B cell (primary cell): Measurements from ENCODE around the gene POP5. TPM values are rescaled to one million over a fixed set of nuclear protein-coding genes. Genes with fewer than 3 reads are reported as not detected.

ENCODE experiments used
- ATAC-seq: fragments of 200-7000 bp; cut with Tn5 transposase; one replicate; pipeline ENCODE4 v1.10.0; 2021; ENCODE audit warnings: low read depth, mild to moderate bottlenecking, moderate number of reproducible peaks, moderate library complexity
- CTCF ChIA-PET: fragments of 350-600 bp; sonication (Branson Sonifier 250); formaldehyde crosslinking; loops from one replicate; lab custom pipeline; 2021; ENCODE audit warnings: antibody characterized with exemption, inconsistent platforms; lab: Charles Lee
- POLR2A ChIA-PET: fragments of 350-600 bp; sonication (Branson Sonifier 250); formaldehyde crosslinking; loops from one replicate; lab custom pipeline; 2021; ENCODE audit warnings: antibody characterized with exemption; lab: Charles Lee
- DNase-seq: peaks from one replicate; pipeline ENCODE4 v3.0.0; 2013
- H2AFZ ChIP-seq: 2 replicates; pipeline ENCODE4 v1.6.1; 2012; ENCODE audit warnings: mild to moderate bottlenecking, low read depth, low read length; ENCODE audit not compliant: insufficient read depth, poor library complexity, severe bottlenecking
- H3K27ac ChIP-seq, 2 donors: 1 replicate in 1 of 2; 2 replicates in 1 of 2; pipeline ENCODE4 v1.5.1; 2012 to 2013; ENCODE audit warnings: low read length in 2 of 2, mild to moderate bottlenecking in 2 of 2, moderate library complexity in 1 of 2
- H3K27me3 ChIP-seq, 4 experiments: fragments of 200-600 bp in 1 of 4; sonication (generic) in 1 of 4; replicated peaks in 1 of 4; 1 replicate in 2 of 4; 2 replicates in 2 of 4; pipeline versions ENCODE4 v1.6.1 to v1.7.0; 2013 to 2016; ENCODE audit warnings: low read length in 3 of 4, mild to moderate bottlenecking in 2 of 4, mixed read lengths in 1 of 4, moderate library complexity in 1 of 4; ENCODE audit not compliant: insufficient read depth in 4 of 4, control insufficient read depth in 3 of 4; ENCODE audit errors: control extremely low read depth in 1 of 4
- H3K36me3 ChIP-seq, 2 experiments: replicated peaks in 1 of 2; 1 replicate in 1 of 2; 2 replicates in 1 of 2; pipeline versions ENCODE4 v1.6.1 to v1.7.1; 2013; ENCODE audit warnings: low read length in 1 of 2; ENCODE audit not compliant: insufficient read depth in 2 of 2, control insufficient read depth in 1 of 2; ENCODE audit errors: control extremely low read depth in 1 of 2, extremely low read depth in 1 of 2
- H3K4me1 ChIP-seq, 2 donors: fragments of 200-600 bp in 1 of 2; sonication (generic) in 1 of 2; 1 replicate in 1 of 2; 2 replicates in 1 of 2; pipeline versions ENCODE4 v1.5.1 to v1.6.1; 2013 to 2017; ENCODE audit warnings: low read length in 2 of 2; ENCODE audit not compliant: control insufficient read depth in 2 of 2, insufficient read depth in 2 of 2
- H3K4me2 ChIP-seq: replicated peaks from 2 replicates; pipeline ENCODE3; 2012; ENCODE audit warnings: mild to moderate bottlenecking, low read depth, low read length; ENCODE audit not compliant: poor library complexity, severe bottlenecking
- H3K4me3 ChIP-seq, 5 experiments: fragments of 200-600 bp in 1 of 5; sonication (generic) in 1 of 5; 1 replicate in 3 of 5; 2 replicates in 2 of 5; pipeline versions ENCODE4 v1.5.1 to v1.7.0; 2011 to 2016; ENCODE audit warnings: low read length in 4 of 5, mild to moderate bottlenecking in 4 of 5, low read depth in 2 of 5, control low read depth in 1 of 5, moderate library complexity in 1 of 5; ENCODE audit not compliant: insufficient read depth in 1 of 5; ENCODE audit errors: control extremely low read depth in 1 of 5, extremely low read depth in 1 of 5
- H3K79me2 ChIP-seq: fragments of 200-600 bp; sonication (generic); one replicate; pipeline ENCODE4 v1.6.0; 2016; ENCODE audit warnings: low read length; ENCODE audit not compliant: control insufficient read depth, insufficient read depth
- H3K9ac ChIP-seq: fragments of 200-600 bp; sonication (generic); 2 replicates; pipeline ENCODE4 v1.6.1; 2017; ENCODE audit warnings: mild to moderate bottlenecking, low read length, moderate library complexity
- H3K9me3 ChIP-seq, 3 donors: one replicate each; pipeline versions ENCODE4 v1.6.1 to v1.7.1; 2013; ENCODE audit warnings: low read length in 2 of 3; ENCODE audit not compliant: control insufficient read depth in 2 of 3, insufficient read depth in 1 of 3; ENCODE audit errors: control extremely low read depth in 1 of 3
- H4K20me1 ChIP-seq: 2 replicates; pipeline ENCODE4 v1.6.0; 2012; ENCODE audit warnings: mild to moderate bottlenecking, low read length; ENCODE audit not compliant: insufficient read depth, control insufficient read depth, poor library complexity, severe bottlenecking
- H3K27ac Mint-ChIP-seq: one replicate; pipeline ENCODE4 v1.8.0; 2021; ENCODE audit warnings: mixed read lengths
- H3K27me3 Mint-ChIP-seq: one replicate; pipeline ENCODE4 v1.8.0; 2021; ENCODE audit warnings: mixed read lengths
- H3K4me1 Mint-ChIP-seq: one replicate; pipeline ENCODE4 v1.8.0; 2021; ENCODE audit warnings: mixed read lengths
- H3K4me3 Mint-ChIP-seq: one replicate; pipeline ENCODE4 v1.8.0; 2021; ENCODE audit warnings: mixed read lengths
- H3K9me3 Mint-ChIP-seq: one replicate; pipeline ENCODE4 v1.8.0; 2022; ENCODE audit warnings: mixed read lengths; ENCODE audit not compliant: insufficient read depth
- EZH2 ChIP-seq: IDR thresholded peaks from 2 replicates; pipeline ENCODE4 v1.6.1; 2012; ENCODE audit warnings: borderline replicate concordance, low read depth, mild to moderate bottlenecking, moderate library complexity, low read length; ENCODE audit not compliant: insufficient read depth, poor library complexity, severe bottlenecking
- whole genome bisulfite sequencing: methylation state at CpG from one replicate; pipeline ENCODE4 v1.1.5; 2013; ENCODE audit warnings: missing lambda C conversion rate; ENCODE audit not compliant: insufficient coverage; 5-methylcytosine and 5-hydroxymethylcytosine counted together
- intact Hi-C: fragments of 100-400 bp; cut with micrococcal nuclease; formaldehyde crosslinking; loops from one replicate; pipeline ENCODE4 v1.10.0; 2022
- polyA plus RNA-seq: library from polyadenylated mRNA; depleted of rRNA; stranded (reverse); fragments of >200 nt; gene quantifications from 2 replicates; pipeline ENCODE4 v1.2.3, GENCODE V29; 2012
- total RNA-seq, 2 donors: library from RNA; stranded (reverse); fragments of 120-200 nt in 1 of 2; gene quantifications; 1 replicate in 1 of 2; 2 replicates in 1 of 2; pipeline versions ENCODE4 v1.2.3 to v1.2.4, GENCODE V29; 2013 to 2022
- TF ChIP-seq, protein P1 (sequence below): fragments of 200-600 bp; IDR thresholded peaks from one replicate; pipeline ENCODE4 v1.8.0; 2022; ENCODE audit warnings: antibody characterized with exemption, mild to moderate bottlenecking

POP5 gene
- total and polyA plus RNA-seq, 2 donors (not counting 1 experiment from before 2014, with no cell fraction given) = 60.6 to 107 TPM

DNA sequence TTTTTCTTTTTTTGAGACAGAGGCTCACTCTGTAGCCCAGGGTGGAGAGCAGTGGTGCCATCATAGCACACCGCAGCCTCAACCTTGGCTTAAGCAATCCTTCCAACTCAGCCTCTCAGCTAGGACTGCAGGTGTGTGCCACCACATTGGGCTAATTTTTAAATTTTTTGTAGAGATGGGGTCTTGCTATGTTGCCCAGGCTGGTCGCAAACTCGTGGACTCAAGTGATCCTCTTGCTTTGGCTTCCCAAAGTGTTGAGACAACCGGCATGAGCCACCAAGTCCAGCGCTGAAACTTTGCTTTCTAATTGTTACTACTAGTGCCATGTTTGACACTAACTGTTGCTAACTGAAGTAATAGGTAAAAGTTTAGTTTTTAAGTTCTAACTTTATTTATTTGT lies 39.0 kb downstream of the POP5 start:
- Histone ChIP-seq H3K9me3 (no peaks in the 10 kb centered on the region), H3K27me3 (no peaks in the 10 kb centered on the region), H3K27ac (no peak overlapping the region), H4K20me1 (peaks cover 96% of the 10 kb centered on the region), H3K9ac (no peak overlapping the region), H3K4me1 (peaks cover 22 to 26% of the 10 kb centered on the region in 2 donors), H3K4me3 (no peak overlapping the region), H3K36me3 (peaks cover 0 to 46% of the 10 kb centered on the region in 2 experiments), H3K79me2 (peaks cover 99% of the 10 kb centered on the region), H2AFZ (no peak overlapping the region), H3K4me2 (no peak overlapping the region)
- TF ChIP-seq EZH2 = no peak
- TF ChIP-seq, protein P1, sequence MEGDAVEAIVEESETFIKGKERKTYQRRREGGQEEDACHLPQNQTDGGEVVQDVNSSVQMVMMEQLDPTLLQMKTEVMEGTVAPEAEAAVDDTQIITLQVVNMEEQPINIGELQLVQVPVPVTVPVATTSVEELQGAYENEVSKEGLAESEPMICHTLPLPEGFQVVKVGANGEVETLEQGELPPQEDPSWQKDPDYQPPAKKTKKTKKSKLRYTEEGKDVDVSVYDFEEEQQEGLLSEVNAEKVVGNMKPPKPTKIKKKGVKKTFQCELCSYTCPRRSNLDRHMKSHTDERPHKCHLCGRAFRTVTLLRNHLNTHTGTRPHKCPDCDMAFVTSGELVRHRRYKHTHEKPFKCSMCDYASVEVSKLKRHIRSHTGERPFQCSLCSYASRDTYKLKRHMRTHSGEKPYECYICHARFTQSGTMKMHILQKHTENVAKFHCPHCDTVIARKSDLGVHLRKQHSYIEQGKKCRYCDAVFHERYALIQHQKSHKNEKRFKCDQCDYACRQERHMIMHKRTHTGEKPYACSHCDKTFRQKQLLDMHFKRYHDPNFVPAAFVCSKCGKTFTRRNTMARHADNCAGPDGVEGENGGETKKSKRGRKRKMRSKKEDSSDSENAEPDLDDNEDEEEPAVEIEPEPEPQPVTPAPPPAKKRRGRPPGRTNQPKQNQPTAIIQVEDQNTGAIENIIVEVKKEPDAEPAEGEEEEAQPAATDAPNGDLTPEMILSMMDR = no peak
- DNase-seq = no peak
- ChIA-PET POLR2A (interaction anchor here (0.7 kb wide), 1 partner anchor 560 kb away, joined by 4 read pairs; no protein-coding TSS in a partner anchor), CTCF (no interaction called here)
- no peak overlapping the region for H3K4me3 Mint-ChIP-seq
- intact Hi-C loops = no loop called here
- H3K4me1 Mint-ChIP-seq = peaks cover 38% of the 10 kb centered on the region
- WGBS = 100% methylated on average over 3 of the region's 5 CpGs
- no peaks in the 10 kb centered on the region for H3K9me3 Mint-ChIP-seq
- no peaks in the 10 kb centered on the region for H3K27me3 Mint-ChIP-seq
- H3K27ac Mint-ChIP-seq = no peak overlapping the region
- no peak for ATAC-seq

DNA sequence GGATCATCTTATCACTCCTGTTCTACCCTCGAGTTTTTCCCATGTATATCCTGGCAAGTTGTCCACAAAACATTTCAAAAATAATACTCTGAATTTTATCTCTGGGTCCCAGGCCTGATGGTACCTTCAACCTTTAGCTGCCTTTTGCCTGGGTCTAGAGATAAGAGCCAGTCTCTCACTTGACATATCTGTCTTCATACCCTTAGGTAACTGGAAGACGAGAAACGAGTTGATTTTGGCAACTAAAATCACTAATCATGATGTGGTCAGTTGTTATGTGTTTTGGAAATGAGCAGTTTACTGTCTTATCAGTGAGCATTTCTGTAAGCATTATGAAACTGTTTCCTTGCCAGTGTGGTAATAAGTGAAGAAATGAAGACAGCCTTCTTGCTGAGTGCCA lies 40.8 kb downstream of the POP5 start:
- ChIA-PET CTCF (no interaction called here), POLR2A (no interaction called here)
- Mint-ChIP-seq H3K27ac (no peak overlapping the region), H3K4me3 (no peak overlapping the region), H3K9me3 (no peaks in the 10 kb centered on the region), H3K4me1 (peaks cover 55% of the 10 kb centered on the region), H3K27me3 (no peaks in the 10 kb centered on the region)
- Histone ChIP-seq H3K36me3 (peaks cover 0 to 33% of the 10 kb centered on the region in 2 experiments), H3K27ac (no peak overlapping the region), H3K27me3 (no peaks in the 10 kb centered on the region), H3K4me3 (no peak overlapping the region), H3K4me1 (peaks cover 40 to 43% of the 10 kb centered on the region in 2 donors), H3K9ac (no peak overlapping the region), H3K9me3 (no peaks in the 10 kb centered on the region), H3K79me2 (peaks cover 99% of the 10 kb centered on the region), H3K4me2 (no peak overlapping the region), H4K20me1 (peaks cover 96% of the 10 kb centered on the region), H2AFZ (no peak overlapping the region)
- TF ChIP-seq, protein P1 = no peak
- no peak for TF ChIP-seq EZH2
- intact Hi-C loops = no loop called here
- ATAC-seq (no peak), DNase-seq (no peak)
- WGBS = 0% methylated on average over 1 of the region's 3 CpGs
